Measurements from ENCODE around the gene UBE2D4. TPM values are rescaled to one million over a fixed set of nuclear protein-coding genes. Genes with fewer than 3 reads are reported as not detected.

UBE2D4 gene
- total RNA-seq, 2 donors from 2014 or later = 8.9 to 12.8 TPM

DNA sequence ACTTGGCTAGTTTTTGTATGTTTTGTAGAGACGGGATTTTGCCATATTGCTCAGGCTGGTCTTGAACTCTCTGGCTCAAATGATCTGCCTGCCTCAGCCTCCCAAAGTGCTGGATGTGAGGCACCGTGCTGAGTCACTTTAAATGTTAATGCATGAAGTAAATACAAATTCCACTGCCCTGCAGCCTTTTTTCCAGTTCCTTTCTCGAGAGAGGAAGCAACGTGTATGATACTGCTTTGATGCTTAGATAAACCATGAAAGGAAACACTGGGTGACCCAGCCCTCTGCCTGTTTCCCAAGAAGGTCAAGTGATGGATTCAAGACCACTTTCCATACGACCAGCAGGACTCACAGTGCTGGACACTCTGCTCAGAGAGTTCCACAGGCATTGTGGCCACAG lies 45.6 kb upstream of the UBE2D4 start:
- Histone ChIP-seq H3K9me3 (no peaks in the 10 kb centered on the region), H3K27ac (no peak overlapping the region), H3K4me3 (no peak overlapping the region), H3K27me3 (no peaks in the 10 kb centered on the region), H3K36me3 (peaks cover 21% of the 10 kb centered on the region), H3K9ac (ENCODE audit: low read depth in 2 of 2, low read length in 2 of 2) (no peak overlapping the region), H3K4me1 (no peaks in the 10 kb centered on the region)
- DNase-seq = no peak
- TF ChIP-seq CTCF (IDR thresholded peaks at IDR 0.05) = no peak
- intact Hi-C loops (cut with DNase I) = no loop called here

DNA sequence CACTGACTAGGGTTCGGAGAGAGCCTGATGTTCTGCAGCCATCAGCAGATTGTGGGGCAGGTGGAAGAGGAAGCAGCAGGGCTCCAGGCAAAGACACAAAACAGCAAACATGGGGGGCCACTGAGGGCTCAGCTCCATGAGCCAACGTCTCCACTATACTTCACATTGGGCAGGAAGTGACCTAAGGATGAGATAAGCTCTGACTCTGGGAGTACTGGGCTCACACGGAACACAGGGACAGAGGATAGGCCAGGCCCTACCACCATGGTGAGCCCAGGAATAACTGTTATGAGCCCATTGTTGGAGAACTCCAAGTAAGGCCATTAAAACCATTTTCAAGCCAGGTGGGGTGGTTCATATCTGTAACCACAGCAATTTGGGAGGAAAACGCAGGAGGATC lies 42.0 kb upstream of the UBE2D4 start:
- Histone ChIP-seq H3K4me1 (no peaks in the 10 kb centered on the region), H3K36me3 (peaks cover 4% of the 10 kb centered on the region), H3K9me3 (no peaks in the 10 kb centered on the region), H3K9ac (ENCODE audit: low read depth in 2 of 2, low read length in 2 of 2) (no peak overlapping the region), H3K27ac (no peak overlapping the region), H3K4me3 (no peak overlapping the region), H3K27me3 (no peaks in the 10 kb centered on the region)
- intact Hi-C loops (cut with DNase I) = no loop called here
- no peak for DNase-seq
- no peak for TF ChIP-seq CTCF (IDR thresholded peaks at IDR 0.05)

DNA sequence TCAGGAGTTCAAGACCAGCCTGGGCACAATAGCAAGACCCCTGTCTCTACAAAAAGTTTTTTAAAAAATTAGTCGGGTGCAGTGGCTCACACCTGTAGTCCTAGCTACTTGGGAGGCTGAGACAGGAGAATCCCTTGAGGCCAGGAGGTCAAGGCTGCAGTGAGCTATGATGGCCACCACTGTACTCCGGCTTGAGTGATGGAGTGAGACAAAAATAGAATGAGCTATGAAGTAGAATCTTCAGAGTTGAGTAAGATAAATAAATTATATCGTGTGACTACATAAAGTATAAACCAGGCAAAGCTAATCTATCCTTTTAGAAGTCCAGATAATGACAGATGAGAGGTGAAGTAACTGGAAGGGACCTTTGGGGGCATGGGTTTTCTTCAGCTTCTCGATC lies 41.6 kb upstream of the UBE2D4 start:
- DNase-seq = no peak
- no peak overlapping the region for H3K27ac ChIP-seq
- no peak overlapping the region for H3K4me3 ChIP-seq
- H3K27me3 ChIP-seq = no peaks in the 10 kb centered on the region
- intact Hi-C loops (cut with DNase I) = no loop called here
- no peaks in the 10 kb centered on the region for H3K9me3 ChIP-seq
- no peak for TF ChIP-seq CTCF (IDR thresholded peaks at IDR 0.05)
- H3K9ac ChIP-seq (ENCODE audit: low read depth in 2 of 2, low read length in 2 of 2) = no peak overlapping the region
- H3K36me3 ChIP-seq = peaks cover 4% of the 10 kb centered on the region
- H3K4me1 ChIP-seq = no peaks in the 10 kb centered on the region

DNA sequence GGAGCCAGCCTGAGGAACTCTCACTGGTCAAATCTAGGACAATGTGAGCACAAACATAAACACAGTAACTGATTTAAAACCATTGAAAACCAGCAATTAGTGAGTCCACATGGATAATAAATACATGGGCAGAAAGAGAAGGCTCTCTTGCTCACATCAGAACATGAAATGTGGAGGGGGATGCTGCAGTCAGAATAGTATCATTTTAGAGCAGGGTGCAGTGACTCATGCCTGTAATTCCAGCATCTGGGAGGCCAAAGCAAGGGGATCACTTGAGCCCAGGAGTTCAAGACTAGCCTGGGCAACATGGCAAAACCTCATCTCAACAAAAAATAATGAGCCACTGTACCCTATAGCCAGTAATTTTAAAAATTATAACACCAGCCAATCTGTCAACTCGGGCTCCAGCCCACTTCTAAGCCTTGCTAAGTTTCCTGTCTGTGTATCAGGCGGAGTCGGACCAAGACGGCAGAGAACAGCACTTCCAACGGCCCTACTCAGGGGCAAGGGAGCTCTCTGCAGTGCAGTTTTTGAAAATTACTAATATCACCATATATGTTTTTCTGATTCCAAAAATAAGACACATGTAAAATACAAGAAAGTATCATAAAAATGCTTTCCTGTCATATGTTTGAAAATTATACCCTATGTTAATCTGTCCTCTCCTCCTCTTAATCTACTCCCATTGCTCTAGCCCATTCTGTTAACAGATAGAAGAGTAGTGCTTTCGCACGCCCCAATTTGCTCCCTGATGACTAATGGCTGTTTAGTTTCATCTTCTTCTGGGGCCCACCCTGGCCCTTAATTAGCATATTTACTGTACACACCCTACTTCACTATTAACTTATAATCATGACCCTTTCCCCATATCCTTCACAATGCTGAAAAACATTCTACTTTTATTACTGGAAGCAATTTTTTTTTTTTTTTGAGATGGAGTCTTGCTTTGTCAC lies 37.0 kb upstream of the UBE2D4 start:
- H3K27ac ChIP-seq = no peak overlapping the region
- H3K27me3 ChIP-seq = no peaks in the 10 kb centered on the region
- H3K36me3 ChIP-seq = no peaks in the 10 kb centered on the region
- no peak for DNase-seq
- no peak overlapping the region for H3K9ac ChIP-seq (ENCODE audit: low read depth in 2 of 2, low read length in 2 of 2)
- intact Hi-C loops (cut with DNase I) = no loop called here
- H3K9me3 ChIP-seq = no peaks in the 10 kb centered on the region
- H3K4me3 ChIP-seq = no peak overlapping the region
- no peaks in the 10 kb centered on the region for H3K4me1 ChIP-seq
- no peak for TF ChIP-seq CTCF (IDR thresholded peaks at IDR 0.05)

DNA sequence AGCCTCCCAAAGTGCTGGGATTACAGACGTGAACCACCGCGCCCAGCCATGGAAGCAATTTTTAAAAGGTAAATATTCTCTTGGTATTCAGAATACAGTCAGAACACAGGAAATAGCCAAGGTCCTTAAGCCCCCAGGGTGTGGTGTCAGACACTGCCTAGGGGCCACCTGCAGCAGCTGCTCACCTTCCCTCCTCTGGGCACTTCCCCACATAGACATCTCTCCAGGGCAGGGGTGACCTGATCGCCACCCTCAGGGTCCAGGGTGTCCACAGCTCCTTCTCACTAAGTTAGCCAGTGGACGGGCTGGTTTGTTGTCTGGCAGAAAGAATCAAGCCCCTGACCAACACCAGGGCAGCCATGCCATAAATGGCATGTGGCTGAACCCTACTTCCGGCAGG lies 35.8 kb upstream of the UBE2D4 start:
- TF ChIP-seq CTCF (IDR thresholded peaks at IDR 0.05) = no peak
- Histone ChIP-seq H3K27me3 (no peaks in the 10 kb centered on the region), H3K4me3 (no peak overlapping the region), H3K4me1 (no peaks in the 10 kb centered on the region), H3K36me3 (no peaks in the 10 kb centered on the region), H3K27ac (no peak overlapping the region), H3K9ac (ENCODE audit: low read depth in 2 of 2, low read length in 2 of 2) (no peak overlapping the region), H3K9me3 (no peaks in the 10 kb centered on the region)
- intact Hi-C loops (cut with DNase I) = no loop called here
- no peak for DNase-seq
